Activated CD4-positive, alpha-beta T cell treated with anti-CD3 and anti-CD28 coated beads, Interleukin-2, amount 50 U/mL, for 48 hours (primary cell): ENCODE results near the gene KRT28.

Experiments used
- DNase-seq, 2 experiments: peaks; one replicate each; pipeline ENCODE4 v3.0.0-alpha.2; 2020

KRT28 gene, protein sequence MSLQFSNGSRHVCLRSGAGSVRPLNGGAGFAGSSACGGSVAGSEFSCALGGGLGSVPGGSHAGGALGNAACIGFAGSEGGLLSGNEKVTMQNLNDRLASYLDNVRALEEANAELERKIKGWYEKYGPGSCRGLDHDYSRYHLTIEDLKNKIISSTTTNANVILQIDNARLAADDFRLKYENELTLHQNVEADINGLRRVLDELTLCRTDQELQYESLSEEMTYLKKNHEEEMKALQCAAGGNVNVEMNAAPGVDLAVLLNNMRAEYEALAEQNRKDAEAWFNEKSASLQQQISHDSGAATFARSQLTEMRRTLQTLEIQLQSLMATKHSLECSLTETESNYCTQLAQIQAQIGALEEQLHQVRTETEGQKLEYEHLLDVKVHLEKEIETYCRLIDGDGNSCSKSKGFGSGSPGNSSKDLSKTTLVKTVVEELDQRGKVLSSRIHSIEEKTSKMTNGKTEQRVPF

DNA sequence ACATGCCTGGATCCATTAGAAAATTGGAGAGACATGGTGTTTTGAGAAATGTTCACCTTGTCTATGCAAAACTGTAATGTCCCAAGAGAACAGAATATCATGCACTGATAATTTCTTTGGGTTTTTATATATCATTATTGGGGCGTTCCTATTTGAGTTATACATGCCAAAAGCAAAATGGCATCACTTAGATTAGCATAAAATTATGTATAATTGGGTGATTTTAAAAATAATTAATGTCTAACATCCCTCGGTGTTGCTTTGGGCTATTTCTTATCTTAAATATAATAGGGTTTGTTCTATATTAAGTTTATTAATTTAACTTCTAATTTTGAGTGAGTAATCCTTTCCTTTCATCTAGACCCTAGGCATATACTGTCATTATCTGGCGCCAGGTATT lies at the start of gene KRT28:
TSS of gene KRT28 (minus strand) at position 101 of the 400 bp plus-strand sequence. CDS start at position 35, 66 bp downstream.
- no peak for DNase-seq

DNA sequence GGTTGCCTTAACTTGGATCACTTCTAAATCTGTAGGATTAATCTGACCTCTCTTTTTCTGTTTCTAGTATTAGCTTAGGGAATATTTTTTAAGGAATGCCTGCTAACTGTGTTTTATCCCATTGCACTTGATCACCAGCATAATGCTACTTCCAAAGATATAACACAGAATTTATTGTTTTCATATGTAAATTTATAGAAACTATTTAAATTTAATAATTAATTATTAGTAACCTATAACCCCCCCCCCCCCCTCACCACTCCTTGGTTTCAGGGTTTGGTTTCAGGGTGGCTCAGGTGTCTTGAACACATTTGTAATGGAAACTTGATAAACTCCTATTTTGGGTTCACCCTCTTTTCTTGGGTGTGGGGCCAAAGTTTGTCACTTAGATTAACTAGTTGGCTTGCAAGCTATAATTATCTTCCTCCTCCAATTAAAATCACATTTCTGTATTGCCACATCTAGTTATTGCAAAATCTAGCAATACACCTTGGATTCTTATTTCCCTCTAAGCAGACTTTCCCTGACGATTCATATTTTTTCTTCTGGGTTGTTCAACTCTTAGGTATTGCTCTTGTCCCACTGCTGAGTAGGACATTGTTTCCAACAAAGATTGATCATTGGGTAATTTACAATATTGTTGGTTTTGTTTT lies 49.0 kb upstream of the KRT28 start:
- DNase-seq, result no peak

DNA sequence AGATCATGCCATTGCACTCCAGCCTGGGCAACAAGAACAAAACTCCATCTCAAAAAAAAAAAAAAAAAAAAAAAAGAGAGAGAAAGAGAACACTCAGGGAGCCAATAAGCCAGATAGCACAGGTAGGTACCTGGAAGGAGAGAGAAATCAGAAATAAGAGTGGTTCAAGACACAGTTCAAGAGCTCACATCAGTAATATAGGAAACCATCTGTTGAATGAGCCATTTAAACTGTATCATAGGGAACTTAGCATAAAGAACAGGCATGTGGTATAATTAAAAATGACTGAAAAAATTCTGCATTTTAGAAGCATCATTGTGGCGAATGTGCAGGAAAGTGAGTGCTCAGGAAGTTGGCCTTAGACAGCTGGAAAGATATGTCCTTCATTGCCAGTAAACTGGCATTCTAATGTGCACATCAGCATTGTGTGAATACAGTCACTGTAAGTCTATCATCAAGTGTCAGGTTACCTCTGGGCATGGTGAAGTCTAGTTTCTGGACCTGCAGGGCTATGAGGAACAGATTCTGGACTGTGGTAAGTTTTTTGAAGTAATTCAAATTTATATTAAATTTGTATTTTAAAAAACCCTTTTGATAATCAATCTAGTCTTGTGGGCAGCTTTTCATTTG lies 46.9 kb upstream of the KRT28 start:
- DNase-seq, result no peak

DNA sequence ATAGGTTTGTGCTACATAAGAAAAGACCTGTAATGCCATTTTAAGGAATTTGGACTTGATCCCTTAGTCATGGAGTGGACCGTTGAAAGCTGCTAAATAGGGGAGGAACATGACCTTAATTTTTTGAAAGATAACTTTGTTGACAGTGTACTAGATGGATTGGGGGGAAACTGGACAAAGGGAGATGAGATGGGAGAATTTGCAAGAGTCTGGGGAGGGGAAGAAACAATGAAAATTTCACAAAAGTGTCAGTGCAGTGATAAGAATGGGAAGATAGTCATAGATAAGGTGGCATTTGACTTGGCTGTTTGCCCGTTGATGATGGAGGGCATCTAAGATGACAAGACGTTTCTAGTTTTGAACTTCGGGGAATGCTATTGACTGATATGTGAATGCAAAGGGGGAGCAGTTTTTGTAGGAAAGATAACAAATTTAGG lies 44.9 kb upstream of the KRT28 start:
- no peak for DNase-seq

DNA sequence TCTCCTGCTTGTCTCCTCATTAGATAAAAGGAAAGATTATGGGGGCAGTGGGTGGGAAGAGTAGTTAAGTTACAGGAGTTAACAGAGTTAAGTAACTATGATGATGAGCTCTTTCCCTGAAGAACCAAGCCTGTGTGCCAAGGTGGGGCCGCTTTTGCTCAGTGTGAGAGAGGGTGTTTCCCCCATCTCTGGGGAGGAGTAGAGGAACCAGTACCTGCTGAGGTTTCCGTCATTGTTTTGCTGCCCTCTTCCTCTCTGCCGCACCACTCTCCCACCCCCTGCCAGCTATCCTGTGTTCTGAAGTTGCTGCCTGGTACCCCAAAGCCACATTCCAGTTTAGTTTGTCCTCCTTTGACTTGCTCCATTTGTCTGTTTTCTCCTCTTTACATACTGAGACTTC lies 43.5 kb upstream of the KRT28 start:
- DNase-seq, result no peak

DNA sequence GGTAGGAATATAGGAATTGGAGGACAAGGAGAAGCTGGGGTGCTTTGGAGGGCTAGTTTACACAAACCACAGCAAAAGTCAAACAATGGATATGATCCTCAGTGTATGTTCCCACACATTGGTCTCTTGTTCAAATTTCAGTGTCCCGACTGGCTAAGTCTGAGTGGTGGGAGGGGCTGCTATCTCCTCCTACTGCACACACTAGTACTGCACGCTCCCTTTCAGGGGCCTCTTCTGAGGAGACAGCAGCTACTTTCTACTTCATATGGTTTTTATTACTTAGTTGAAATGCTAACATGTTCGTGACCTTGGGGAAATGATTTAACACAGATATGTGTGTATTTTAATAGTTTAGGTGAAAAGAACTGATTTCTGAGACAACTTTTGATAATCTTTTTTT lies 41.5 kb upstream of the KRT28 start:
- no peak for DNase-seq

DNA sequence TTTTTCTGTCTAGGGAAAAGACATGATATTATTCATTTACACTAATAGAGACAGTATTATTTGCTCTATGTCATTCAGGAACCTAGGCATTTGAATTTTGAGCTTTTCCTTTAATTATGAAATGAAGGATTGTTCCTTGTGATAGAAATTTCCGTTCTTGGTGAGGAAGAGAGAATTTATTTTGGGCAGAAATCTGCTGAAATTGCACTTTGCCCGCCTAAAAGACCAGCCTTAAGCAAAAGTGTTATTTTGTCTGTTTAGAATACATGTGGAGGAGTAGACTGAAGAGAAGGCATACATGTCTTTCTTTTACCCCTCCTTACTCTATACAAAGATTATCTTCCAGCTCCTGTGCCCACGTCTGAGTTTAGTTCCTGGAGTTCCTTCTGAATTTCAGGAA lies 39.4 kb upstream of the KRT28 start:
- no peak for DNase-seq

DNA sequence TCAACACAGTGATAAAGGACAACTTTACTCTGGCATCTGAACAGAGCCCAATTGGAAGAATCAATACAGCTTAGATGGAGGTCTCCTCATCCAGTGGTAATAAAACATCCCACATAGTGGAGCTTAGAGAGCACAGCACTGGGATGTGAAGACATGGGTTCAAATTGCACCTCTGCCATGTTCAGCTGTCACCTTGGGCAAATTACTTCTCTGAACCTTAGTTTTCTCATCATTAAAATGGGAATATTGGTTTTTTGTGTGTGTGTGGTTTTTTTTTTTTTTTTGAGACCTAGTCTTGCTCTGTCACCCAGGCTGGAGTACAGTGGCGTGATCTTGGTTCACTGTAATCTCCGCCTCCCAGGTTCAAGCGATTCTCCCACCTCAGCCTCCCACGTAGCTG lies 36.3 kb upstream of the KRT28 start:
- DNase-seq, result no peak

DNA sequence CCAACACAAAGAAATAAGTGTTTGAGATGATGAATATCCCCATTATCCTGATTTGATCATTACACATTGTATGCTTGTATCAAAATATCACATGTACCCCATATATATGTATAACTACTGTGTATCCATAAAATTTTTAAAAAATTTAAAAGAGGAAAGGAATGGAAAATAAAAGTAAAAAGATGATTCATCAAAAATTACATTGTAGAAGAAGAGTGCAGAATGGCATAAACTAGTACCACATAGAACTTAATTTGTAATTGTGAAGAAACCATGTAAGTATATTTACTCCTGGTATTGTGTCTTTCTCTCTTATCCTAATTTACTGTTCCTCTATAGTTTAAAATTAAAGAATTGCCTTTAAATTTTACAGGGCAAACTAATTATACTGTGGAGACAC lies 34.1 kb upstream of the KRT28 start:
- no peak for DNase-seq

DNA sequence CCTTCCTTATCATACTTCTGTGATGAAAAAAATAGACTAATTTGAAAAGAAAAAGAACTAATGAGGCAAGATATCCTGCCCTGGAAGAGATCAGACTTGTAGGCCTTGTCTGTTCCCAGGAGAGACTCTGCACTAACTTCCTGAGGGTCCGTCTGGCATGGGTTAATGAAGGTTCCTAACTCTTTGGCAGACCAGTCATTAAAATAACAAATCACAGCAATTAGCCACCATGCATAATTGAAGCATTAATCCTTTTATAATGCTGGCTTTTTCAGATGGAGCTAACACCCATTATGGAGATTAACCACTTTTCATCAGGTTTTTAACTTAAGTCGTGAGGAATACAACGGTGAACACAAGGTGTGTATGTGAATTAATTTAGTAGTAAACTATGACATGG lies 33.1 kb upstream of the KRT28 start:
- DNase-seq, result no peak

DNA sequence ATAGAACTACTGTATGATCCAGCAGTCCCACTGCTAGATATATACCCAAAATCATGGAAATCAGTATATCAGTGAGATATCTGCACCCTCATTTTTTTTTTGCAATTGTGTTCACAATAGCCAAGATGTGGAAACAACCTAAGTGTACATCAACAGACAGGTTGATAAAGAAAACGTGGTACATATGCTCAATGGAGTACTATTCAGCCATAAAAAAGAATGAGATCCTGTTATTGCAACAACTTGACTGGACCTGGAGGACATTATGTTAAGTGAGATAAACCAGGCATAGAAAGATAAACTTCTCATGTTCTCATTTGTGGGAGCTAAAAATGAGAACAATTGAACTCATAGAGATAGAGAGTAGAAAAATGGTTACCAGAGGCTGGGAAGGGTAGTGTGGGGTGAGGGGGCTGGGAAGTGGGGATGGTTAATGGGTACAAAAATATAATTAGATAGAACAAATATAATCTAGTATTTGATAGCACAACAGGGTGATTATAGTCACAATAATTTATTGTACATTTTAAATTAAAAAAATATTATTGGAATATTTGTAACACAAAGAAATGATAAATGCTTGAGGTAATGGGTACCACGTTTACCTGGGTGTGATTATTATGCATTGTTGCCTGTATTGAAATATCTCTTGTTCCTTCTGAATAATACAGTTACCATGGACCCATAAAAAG lies 30.5 kb upstream of the KRT28 start:
- DNase-seq, result no peak

DNA sequence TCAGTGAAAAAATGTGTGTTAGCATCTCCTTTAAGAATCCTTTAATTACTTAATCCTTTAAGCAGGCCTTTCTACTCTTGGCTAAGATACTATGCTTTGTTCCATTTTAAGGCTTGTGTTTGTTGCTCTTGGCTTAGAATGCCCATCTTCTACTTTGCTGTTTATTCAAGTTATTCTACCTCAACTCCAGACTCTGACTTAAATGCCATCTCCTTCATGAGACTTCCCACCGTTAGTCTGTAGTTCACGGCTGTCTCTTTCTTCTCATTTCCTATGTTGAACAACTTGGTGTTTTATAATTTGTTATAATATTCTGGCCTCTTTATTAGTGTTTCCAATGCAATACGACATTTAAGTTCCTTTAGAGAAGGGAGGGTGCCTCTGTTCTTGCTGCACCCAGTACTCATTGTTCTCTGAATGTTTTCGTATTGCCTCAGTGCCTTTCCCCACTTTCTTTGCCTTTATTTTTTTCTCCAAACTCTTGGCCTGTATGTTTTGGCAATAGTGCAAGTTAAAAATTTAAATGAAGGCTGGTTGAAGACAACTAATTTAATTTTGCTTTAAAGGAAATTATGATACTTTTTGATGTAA lies 28.8 kb upstream of the KRT28 start:
- DNase-seq, result no peak

DNA sequence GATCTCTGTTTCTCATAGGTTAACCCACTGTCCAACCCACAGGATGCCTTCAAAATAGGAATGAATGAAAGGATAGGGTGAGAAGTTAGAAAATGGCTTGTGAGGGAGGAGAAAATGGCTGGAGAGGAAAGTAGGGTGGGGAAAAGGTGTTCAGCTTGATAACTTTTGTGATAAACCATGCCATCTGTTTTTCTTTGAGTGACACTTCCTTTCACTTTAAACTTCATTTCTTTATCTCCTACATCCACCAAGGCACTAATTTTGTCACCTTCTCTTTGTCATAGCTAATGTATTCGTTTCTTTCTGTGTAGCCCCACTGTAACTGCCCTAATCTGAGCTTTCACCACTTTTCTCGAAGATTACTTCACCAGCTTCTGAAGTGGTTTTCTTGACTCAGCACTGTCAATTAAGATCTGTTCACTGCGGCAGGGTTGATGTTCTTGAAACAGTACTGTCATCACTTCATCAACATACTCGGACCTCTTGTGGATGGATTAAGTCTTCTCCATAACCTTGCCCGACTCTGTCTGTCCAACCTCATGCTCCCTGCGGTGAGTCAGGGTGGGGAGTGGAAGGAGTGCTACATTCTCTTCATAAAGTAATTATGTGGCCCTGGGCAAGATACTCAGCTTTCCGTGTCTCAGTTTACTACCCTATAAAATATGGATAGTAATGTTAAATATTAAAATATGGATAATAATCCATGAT lies 28.1 kb upstream of the KRT28 start:
- DNase-seq, result no peak

DNA sequence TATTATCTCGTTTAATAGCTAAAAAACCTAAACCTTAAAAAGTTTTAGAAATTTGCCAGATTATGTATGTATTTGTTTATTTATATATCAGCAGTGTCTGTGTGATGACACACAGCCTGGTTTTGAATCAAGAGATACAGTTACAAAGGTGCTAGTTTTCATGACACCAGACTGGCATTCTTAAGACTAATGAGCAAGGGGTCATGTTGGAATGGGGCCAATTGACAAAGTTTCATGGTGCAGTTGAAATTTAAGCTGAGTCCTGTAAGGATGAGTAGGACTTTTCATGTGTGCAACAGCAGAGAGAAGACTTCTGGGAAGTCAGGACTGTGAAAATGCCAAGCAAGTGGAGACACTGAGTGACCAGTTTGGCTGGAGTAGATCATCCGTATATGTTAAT lies 25.8 kb upstream of the KRT28 start:
- DNase-seq, result no peak

DNA sequence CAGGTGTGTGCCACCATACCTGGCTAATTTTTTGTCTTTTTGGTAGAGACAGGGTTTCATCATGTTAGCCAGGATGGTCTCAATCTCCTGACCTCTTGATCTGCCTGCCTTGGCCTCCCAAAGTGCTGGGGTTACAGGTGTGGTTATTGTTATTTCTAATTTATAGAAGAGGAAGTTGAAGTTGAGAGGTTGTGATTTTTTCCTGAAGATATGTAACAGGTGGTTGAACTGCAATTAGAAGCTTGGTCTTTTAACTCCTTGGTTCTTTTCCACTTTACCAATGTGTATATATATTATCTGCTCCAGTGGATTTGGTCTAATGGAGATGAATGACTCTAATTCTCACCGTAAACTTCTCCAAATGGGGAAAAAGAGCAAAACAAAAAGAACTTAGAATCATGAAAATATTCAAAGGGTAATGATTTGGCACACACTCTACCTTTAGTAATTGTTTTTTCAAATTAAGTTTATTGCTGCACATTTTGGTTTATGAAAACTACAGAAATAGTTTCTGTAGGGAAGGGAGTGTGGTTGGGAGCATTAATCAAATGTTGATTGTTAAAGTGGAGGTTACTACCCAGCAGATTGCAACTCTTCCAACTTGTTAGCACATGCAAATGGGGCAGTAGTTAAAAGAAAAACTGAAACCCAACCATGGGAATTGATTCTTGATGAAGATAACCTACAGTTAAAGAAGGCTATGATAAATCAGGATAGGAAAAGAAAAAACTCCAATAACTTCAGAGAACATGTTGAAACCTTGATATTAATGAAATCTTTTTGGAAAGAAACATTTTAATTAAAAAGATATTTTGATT lies 24.5 kb upstream of the KRT28 start:
- no peak for DNase-seq

DNA sequence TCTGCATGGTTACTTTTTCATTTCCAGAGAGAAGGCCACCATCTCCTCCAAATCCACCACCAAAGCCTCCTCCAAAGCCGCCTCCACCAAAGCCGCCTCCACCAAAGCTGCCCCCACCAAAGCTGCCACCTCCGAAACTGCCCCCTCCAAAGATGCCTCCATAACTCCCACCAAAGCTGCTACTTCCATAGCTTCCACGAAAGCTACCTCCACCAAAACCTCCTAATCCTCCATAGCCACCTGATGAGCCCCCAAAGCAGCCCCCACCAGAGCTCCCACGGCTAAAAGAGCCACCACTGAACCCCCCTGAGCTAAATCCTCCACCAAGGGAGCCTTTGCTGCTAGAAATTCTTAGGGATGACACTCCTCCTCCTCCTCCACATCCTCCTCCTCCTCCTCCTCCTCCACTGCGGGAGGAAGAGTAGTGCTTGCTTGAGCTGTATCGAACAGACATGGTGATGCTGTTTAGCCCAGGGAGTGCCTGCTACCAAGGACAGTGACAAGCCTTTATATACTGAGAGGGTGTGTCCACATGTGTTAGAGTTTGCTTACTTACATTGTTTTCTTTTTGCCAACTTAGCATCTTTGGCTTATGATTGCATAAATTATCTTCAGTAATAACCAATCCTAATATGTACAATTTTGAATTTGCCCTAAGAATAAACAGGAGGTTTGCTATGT lies 22.5 kb upstream of the KRT28 start, which contains the start of gene KRT10:
TSS of gene KRT10 (minus strand) at position 483 of the 681 bp plus-strand sequence. CDS start at position 454, 29 bp downstream.
- DNase-seq, result no peak

DNA sequence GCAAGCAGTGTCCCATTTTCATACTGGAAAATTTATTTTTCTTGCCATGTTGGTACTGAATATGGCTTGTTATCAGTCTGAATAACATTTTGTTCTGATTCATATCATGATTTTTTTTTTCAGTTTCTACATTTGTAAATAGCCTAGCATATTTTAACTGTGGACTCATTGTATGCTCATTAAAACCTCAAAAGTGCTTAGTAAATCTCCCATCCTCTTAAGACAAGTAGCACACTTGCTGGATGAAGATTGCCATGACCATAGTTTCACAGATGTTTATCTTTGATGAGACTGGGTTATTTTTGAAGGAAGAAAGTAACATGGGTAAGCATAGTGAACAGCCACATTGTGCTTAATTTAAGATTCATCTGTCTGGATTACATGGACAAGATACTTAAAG lies 21.8 kb upstream of the KRT28 start:
- no peak for DNase-seq

DNA sequence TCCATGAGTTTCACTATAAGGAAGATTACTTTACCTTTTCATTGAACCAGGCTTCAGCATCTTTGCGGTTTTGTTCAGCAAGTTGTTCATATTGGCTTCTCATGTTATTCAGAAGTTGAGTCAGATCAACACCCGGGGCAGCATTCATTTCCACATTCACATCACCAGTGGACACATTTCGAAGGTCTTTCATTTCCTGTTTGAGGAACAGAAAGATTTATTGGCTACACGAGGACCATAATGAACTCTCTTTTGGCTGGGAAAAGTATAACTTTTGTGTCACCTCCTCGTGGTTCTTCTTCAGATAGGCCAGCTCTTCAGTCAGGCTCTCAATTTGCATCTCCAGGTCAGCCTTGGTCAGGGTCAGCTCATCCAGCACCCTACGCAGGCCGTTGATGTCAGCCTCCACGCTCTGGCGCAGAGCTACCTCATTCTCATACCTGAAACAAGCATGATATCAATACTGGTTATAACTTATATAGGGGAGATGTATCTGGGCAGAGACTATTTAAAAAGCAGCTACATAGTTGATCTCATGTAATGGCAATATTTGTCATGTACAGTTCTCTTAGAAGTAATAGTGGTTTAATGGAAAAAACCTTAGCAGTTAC lies 20.6 kb upstream of the KRT28 start:
- DNase-seq, result no peak

DNA sequence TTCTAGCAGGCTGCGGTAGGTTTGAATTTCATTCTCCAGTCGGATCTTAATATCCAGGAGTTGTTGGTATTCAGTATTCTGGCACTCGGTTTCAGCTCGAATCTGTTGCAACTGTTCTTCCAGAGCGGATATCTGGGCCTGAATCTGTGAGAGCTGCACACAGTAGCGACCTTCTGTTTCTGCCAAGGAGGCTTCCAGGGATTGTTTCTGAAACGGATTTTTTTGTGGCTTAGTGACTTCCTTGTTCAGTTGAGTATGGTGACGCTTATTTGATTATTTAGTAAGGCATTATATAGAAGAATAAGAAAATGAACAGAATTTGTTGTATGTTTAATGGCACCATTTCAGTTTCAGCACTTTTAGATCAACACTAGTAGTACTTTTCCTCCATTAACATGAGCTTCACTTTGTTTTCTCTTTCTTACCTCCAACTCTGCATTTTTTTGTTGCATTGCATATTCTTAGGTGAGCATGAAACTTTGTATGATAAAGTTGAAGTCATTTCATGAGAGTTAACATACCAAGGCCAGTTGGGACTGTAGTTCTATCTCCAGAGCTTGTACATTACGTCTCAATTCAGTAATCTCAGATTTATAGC lies 19.9 kb upstream of the KRT28 start:
- DNase-seq, result no peak
